Neural progenitor cell (in vitro differentiated cells): ENCODE measurements around the gene KDM6B.

ENCODE experiments used
- EZH2 ChIP-seq: fragments of 200-600 bp; sonication (generic); IDR thresholded peaks from 2 replicates; pipeline ENCODE4 v1.6.1; 2017; ENCODE audit warnings: antibody characterized with exemption, mild to moderate bottlenecking, moderate library complexity
- EZH2phosphoT487 ChIP-seq: fragments of 200-600 bp; sonication (generic); IDR thresholded peaks from 2 replicates; pipeline ENCODE4 v1.6.1; 2017; ENCODE audit warnings: antibody characterized with exemption
- TF ChIP-seq, protein P1 (sequence below): fragments of 200-600 bp; sonication (generic); IDR thresholded peaks from 2 replicates; pipeline ENCODE4 v1.5.1; 2017; ENCODE audit warnings: antibody characterized with exemption, mild to moderate bottlenecking

DNA sequence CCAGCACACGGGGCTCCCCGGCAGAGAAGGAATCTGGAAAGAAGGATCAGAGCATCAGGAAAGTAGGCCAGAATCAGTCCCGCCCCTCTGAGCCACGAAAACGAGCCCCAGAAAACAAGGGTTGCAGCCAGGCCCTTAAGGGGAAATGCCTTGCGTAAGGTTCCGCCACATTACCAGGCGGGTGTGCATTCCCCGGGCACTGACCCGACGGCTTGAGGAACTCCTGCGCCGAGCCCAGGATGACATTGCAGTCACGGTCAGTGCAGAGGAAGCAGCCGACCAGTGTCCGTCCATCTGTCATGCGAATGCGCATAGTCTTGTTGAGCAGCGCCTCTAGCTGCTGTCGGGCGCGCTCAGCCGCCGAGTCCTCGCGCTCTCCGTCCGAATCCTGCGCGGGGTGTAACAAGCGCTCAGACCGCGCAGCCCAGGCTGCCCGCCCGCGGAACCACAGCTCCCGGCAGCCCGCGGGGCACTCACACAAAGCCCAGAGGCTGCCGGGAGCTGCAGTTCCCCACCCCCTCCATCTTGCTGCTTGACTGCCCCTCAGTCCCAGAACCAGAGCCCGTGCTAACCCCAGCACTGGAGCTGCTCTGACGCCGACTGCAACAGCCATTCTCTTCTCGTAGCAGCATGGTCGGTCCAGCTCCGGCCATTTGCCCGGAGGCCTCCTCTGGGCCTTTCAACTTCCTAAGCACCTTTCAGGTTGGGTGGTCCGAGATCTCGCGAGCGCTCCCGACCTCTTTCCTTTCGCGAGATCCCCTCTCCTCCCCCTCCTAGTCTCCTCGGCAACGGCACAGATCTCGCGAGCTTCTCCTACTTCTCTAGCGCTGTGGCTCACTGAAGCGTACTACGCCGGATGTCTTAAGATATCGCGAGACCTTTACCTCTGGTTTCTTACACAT, 23.0 kb downstream of the KDM6B start, which contains the start of gene NAA38:
- TF ChIP-seq, protein P1, sequence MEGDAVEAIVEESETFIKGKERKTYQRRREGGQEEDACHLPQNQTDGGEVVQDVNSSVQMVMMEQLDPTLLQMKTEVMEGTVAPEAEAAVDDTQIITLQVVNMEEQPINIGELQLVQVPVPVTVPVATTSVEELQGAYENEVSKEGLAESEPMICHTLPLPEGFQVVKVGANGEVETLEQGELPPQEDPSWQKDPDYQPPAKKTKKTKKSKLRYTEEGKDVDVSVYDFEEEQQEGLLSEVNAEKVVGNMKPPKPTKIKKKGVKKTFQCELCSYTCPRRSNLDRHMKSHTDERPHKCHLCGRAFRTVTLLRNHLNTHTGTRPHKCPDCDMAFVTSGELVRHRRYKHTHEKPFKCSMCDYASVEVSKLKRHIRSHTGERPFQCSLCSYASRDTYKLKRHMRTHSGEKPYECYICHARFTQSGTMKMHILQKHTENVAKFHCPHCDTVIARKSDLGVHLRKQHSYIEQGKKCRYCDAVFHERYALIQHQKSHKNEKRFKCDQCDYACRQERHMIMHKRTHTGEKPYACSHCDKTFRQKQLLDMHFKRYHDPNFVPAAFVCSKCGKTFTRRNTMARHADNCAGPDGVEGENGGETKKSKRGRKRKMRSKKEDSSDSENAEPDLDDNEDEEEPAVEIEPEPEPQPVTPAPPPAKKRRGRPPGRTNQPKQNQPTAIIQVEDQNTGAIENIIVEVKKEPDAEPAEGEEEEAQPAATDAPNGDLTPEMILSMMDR: peak; percentile 48
- no peak for TF ChIP-seq EZH2phosphoT487
- peak; percentile 34 for TF ChIP-seq EZH2
